Nephron progenitor cell (in vitro differentiated cells): Measurements from ENCODE around the gene SYT14.
"Not testable (repeated sequence)": the region's sequence is repeated elsewhere in the genome, so short reads cannot be mapped to it uniquely, and the experiment has no call there.

Source experiments
- DNase-seq: peaks from one replicate; pipeline ENCODE4 v3.0.0; 2021
- H3K27ac Mint-ChIP-seq: 2 replicates; pipeline ENCODE4 v1.8.0; 2021; ENCODE audit warnings: mild to moderate bottlenecking, moderate library complexity, mixed read lengths
- H3K27me3 Mint-ChIP-seq: 2 replicates; pipeline ENCODE4 v1.8.0; 2021; ENCODE audit warnings: mild to moderate bottlenecking, low read depth, mixed read lengths; ENCODE audit not compliant: poor library complexity
- H3K36me3 Mint-ChIP-seq: 2 replicates; pipeline ENCODE4 v1.8.0; 2021; ENCODE audit warnings: low read depth, mixed read lengths
- H3K4me1 Mint-ChIP-seq: 2 replicates; pipeline ENCODE4 v1.8.0; 2021; ENCODE audit warnings: mixed read lengths
- H3K4me3 Mint-ChIP-seq: 2 replicates; pipeline ENCODE4 v1.8.0; 2021; ENCODE audit warnings: mild to moderate bottlenecking, moderate library complexity, mixed read lengths
- H3K9me3 Mint-ChIP-seq: 2 replicates; pipeline ENCODE4 v1.8.0; 2021; ENCODE audit warnings: mild to moderate bottlenecking, moderate library complexity, mixed read lengths
- CTCF ChIP-seq: fragments of 200-600 bp; sonication (generic); IDR thresholded peaks from 2 replicates; pipeline ENCODE4 v1.5.0; 2021; ENCODE audit warnings: antibody characterized with exemption

Gene SYT14

GRCh38 chr1:209912306-209912705 lies 25.7 kb upstream of the SYT14 start:
- Mint-ChIP-seq H3K4me1 (no peaks in the 10 kb centered on the region), H3K4me3 (no peak overlapping the region), H3K27ac (no peak overlapping the region), H3K9me3 (peaks cover 6% of the 10 kb centered on the region), H3K27me3 (peaks cover 10% of the 10 kb centered on the region), H3K36me3 (no peaks in the 10 kb centered on the region)
- DNase-seq: no peak
- TF ChIP-seq CTCF: no peak

- H3K36me3 Mint-ChIP-seq, H3K4me1 Mint-ChIP-seq, DNase-seq, H3K4me3 Mint-ChIP-seq, H3K27me3 Mint-ChIP-seq, H3K27ac Mint-ChIP-seq: not testable (repeated sequence)
- H3K9me3 Mint-ChIP-seq: peaks cover 18% of the 10 kb centered on the region
Measured at GRCh38 chr1:209919637-209920036, 18.4 kb upstream of the SYT14 start.

- Mint-ChIP-seq H3K4me3 (no peak overlapping the region), H3K27ac (no peak overlapping the region), H3K9me3 (peaks cover 18% of the 10 kb centered on the region), H3K27me3 (peaks cover 4% of the 10 kb centered on the region), H3K36me3 (peaks cover 6% of the 10 kb centered on the region), H3K4me1 (peaks cover 6% of the 10 kb centered on the region)
- no peak for DNase-seq
- TF ChIP-seq CTCF: no peak
Measured at GRCh38 chr1:209920844-209921243, 17.2 kb upstream of the SYT14 start.

GRCh38 chr1:209924390-209924789 lies 13.6 kb upstream of the SYT14 start:
- peaks cover 6% of the 10 kb centered on the region for H3K4me1 Mint-ChIP-seq
- no peak for DNase-seq
- peaks cover 4% of the 10 kb centered on the region for H3K27me3 Mint-ChIP-seq
- peaks cover 6% of the 10 kb centered on the region for H3K36me3 Mint-ChIP-seq
- no peak overlapping the region for H3K27ac Mint-ChIP-seq
- H3K4me3 Mint-ChIP-seq: no peak overlapping the region
- H3K9me3 Mint-ChIP-seq: peaks cover 18% of the 10 kb centered on the region
- no peak for TF ChIP-seq CTCF

GRCh38 chr1:209926045-209926444 lies 12.0 kb upstream of the SYT14 start:
- H3K27ac Mint-ChIP-seq: no peak overlapping the region
- peaks cover 4% of the 10 kb centered on the region for H3K27me3 Mint-ChIP-seq
- H3K4me1 Mint-ChIP-seq: no peaks in the 10 kb centered on the region
- H3K4me3 Mint-ChIP-seq: no peak overlapping the region
- DNase-seq: no peak
- no peaks in the 10 kb centered on the region for H3K36me3 Mint-ChIP-seq
- TF ChIP-seq CTCF: no peak
- peaks cover 3% of the 10 kb centered on the region for H3K9me3 Mint-ChIP-seq

GRCh38 chr1:209927466-209927865 lies 10.6 kb upstream of the SYT14 start:
- Mint-ChIP-seq H3K4me1 (no peaks in the 10 kb centered on the region), H3K27me3 (peaks cover 7% of the 10 kb centered on the region), H3K9me3 (no peaks in the 10 kb centered on the region), H3K36me3 (no peaks in the 10 kb centered on the region), H3K27ac (no peak overlapping the region), H3K4me3 (no peak overlapping the region)
- TF ChIP-seq CTCF: no peak
- DNase-seq: no peak

- Mint-ChIP-seq H3K9me3 (no peaks in the 10 kb centered on the region), H3K36me3 (no peaks in the 10 kb centered on the region), H3K4me3 (no peak overlapping the region), H3K27ac (no peak overlapping the region), H3K4me1 (no peaks in the 10 kb centered on the region), H3K27me3 (peaks cover 13% of the 10 kb centered on the region)
- no peak for TF ChIP-seq CTCF
- no peak for DNase-seq
Measured at GRCh38 chr1:209929751-209930150, 8.3 kb upstream of the SYT14 start.
